ENCODE data around the gene GRIK1.

GRIK1 gene

GRCh38 chr21:29580732-29581285 lies 359.0 kb downstream of the GRIK1 start:
- DNase-seq: no peak

- no peak for DNase-seq
Observed at GRCh38 chr21:29578306-29578705, 361.5 kb downstream of the GRIK1 start.

- DNase-seq: no peak
Observed at GRCh38 chr21:29571949-29572348, 367.8 kb downstream of the GRIK1 start.

- DNase-seq: no peak
Observed at GRCh38 chr21:29568020-29568697, 371.6 kb downstream of the GRIK1 start.

- DNase-seq: no peak
Observed at GRCh38 chr21:29557931-29558725, 381.7 kb downstream of the GRIK1 start.

- DNase-seq: no peak
Observed at GRCh38 chr21:29557200-29557599, 382.6 kb downstream of the GRIK1 start.

- DNase-seq: no peak
Observed at GRCh38 chr21:29555601-29556000, 384.2 kb downstream of the GRIK1 start.

- no peak for DNase-seq
Observed at GRCh38 chr21:29550205-29550604, 389.6 kb downstream of the GRIK1 start.

- no peak for DNase-seq
Observed at GRCh38 chr21:29549614-29550013, 390.2 kb downstream of the GRIK1 start.

GRCh38 chr21:29547998-29548397 lies 391.8 kb downstream of the GRIK1 start:
- DNase-seq: no peak

- no peak for DNase-seq
Observed at GRCh38 chr21:29546071-29546470, 393.7 kb downstream of the GRIK1 start.

- DNase-seq: no peak
Observed at GRCh38 chr21:29540289-29540688, 399.5 kb downstream of the GRIK1 start.

GRCh38 chr21:29538115-29538514 lies 401.7 kb downstream of the GRIK1 start:
- DNase-seq: no peak

- DNase-seq: no peak
Observed at GRCh38 chr21:29534448-29534847, 405.3 kb downstream of the GRIK1 start.

- DNase-seq: no peak
Observed at GRCh38 chr21:29529139-29529538, 410.7 kb downstream of the GRIK1 start.

- DNase-seq: no peak
Observed at GRCh38 chr21:29526545-29526944, 413.3 kb downstream of the GRIK1 start.

GRCh38 chr21:29524055-29524454 lies 415.7 kb downstream of the GRIK1 start:
- DNase-seq: no peak

- no peak for DNase-seq
Observed at GRCh38 chr21:29523646-29524045, 416.1 kb downstream of the GRIK1 start.

- no peak for DNase-seq
Observed at GRCh38 chr21:29521872-29522271, 417.9 kb downstream of the GRIK1 start.

GRCh38 chr21:29520171-29520570 lies 419.6 kb downstream of the GRIK1 start:
- DNase-seq: no peak

GRCh38 chr21:29514652-29515247 lies 425.0 kb downstream of the GRIK1 start:
- DNase-seq: no peak

GRCh38 chr21:29513535-29513934 lies 426.3 kb downstream of the GRIK1 start:
- DNase-seq: no peak

GRCh38 chr21:29511096-29511495 lies 428.7 kb downstream of the GRIK1 start:
- no peak for DNase-seq

GRCh38 chr21:29509121-29509520 lies 430.7 kb downstream of the GRIK1 start:
- DNase-seq: no peak
